Adrenal gland (tissue), 5 donors: ENCODE measurements around the gene SNRK.

ENCODE experiments used
- POLR2A ChIP-seq, 2 donors: fragments of 450-650 bp; IDR thresholded peaks; one replicate each; pipeline ENCODE4 v1.6.1; 2017; ENCODE audit warnings: antibody characterized with exemption in 2 of 2, mild to moderate bottlenecking in 2 of 2, moderate library complexity in 1 of 2
- TF ChIP-seq, protein P1 (sequence below), 6 experiments: fragments of 450-650 bp in 4 of 6; fragments of 200-600 bp in 2 of 6; sonication (generic) in 1 of 6; IDR thresholded peaks; 1 replicate in 5 of 6; 2 replicates in 1 of 6; pipeline versions ENCODE4 v1.5.1 to v1.8.0; 2016 to 2021; ENCODE audit warnings: antibody characterized with exemption in 6 of 6, mild to moderate bottlenecking in 2 of 6, moderate library complexity in 1 of 6
- donor health status: DM: no; HTN: no; CAD: no.

DNA sequence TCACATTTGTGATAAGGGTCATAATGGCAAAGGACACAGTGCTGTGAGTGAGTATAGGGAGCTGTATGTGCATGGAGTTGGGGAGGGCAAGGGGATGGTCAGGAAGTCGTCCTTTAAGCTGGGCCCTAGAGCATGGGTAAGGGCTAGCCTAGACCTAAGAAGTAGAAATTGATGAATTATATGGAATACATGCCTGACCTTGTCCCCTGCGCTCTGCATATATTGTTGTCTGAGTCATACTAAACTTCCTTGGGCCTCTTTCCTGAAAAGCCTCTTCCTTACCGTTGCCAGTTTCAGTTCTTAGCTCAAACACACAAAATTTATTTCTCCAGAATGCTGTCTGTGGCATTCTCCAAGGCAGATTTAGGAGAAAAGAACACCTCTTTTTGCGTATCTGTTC, 4.6 kb downstream of the SNRK start:
- TF ChIP-seq, protein P1, sequence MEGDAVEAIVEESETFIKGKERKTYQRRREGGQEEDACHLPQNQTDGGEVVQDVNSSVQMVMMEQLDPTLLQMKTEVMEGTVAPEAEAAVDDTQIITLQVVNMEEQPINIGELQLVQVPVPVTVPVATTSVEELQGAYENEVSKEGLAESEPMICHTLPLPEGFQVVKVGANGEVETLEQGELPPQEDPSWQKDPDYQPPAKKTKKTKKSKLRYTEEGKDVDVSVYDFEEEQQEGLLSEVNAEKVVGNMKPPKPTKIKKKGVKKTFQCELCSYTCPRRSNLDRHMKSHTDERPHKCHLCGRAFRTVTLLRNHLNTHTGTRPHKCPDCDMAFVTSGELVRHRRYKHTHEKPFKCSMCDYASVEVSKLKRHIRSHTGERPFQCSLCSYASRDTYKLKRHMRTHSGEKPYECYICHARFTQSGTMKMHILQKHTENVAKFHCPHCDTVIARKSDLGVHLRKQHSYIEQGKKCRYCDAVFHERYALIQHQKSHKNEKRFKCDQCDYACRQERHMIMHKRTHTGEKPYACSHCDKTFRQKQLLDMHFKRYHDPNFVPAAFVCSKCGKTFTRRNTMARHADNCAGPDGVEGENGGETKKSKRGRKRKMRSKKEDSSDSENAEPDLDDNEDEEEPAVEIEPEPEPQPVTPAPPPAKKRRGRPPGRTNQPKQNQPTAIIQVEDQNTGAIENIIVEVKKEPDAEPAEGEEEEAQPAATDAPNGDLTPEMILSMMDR (IDR thresholded peaks at IDR 0.05), result no peak
- no peak for TF ChIP-seq POLR2A (IDR thresholded peaks at IDR 0.05)
